GM19351 (cell line): ENCODE results near the gene ZBTB7C.

Source experiments
- ATAC-seq: cut with Tn5 transposase; IDR thresholded peaks from one replicate; pipeline ENCODE4 v1.9.1; 2021; ENCODE audit warnings: mild to moderate bottlenecking, moderate library complexity; ENCODE audit not compliant: unreplicated experiment

ZBTB7C gene

GRCh38 chr18:48105317-48105716, 303.9 kb downstream of the ZBTB7C start:
- no peak for ATAC-seq

- ATAC-seq = no peak
These were observed 304.5 kb downstream of the ZBTB7C start for GRCh38 chr18:48104705-48105104.

GRCh38 chr18:48100651-48101165, 308.5 kb downstream of the ZBTB7C start:
- no peak for ATAC-seq

GRCh38 chr18:48100165-48100575, 309.0 kb downstream of the ZBTB7C start:
- no peak for ATAC-seq

- no peak for ATAC-seq
These were observed 309.6 kb downstream of the ZBTB7C start for GRCh38 chr18:48099481-48100164.

- ATAC-seq = no peak
These were observed 310.6 kb downstream of the ZBTB7C start for GRCh38 chr18:48098538-48098937.

GRCh38 chr18:48098007-48098406, 311.2 kb downstream of the ZBTB7C start:
- ATAC-seq = no peak

GRCh38 chr18:48095726-48096125, 313.5 kb downstream of the ZBTB7C start:
- no peak for ATAC-seq

GRCh38 chr18:48093104-48093503, 316.1 kb downstream of the ZBTB7C start:
- ATAC-seq = no peak

GRCh38 chr18:48091869-48092497, 317.2 kb downstream of the ZBTB7C start:
- ATAC-seq = no peak

- ATAC-seq = no peak
These were observed 318.5 kb downstream of the ZBTB7C start for GRCh38 chr18:48090702-48091101.

GRCh38 chr18:48090021-48090420, 319.2 kb downstream of the ZBTB7C start:
- no peak for ATAC-seq

- no peak for ATAC-seq
These were observed 323.2 kb downstream of the ZBTB7C start for GRCh38 chr18:48085781-48086487.

- no peak for ATAC-seq
These were observed 324.3 kb downstream of the ZBTB7C start for GRCh38 chr18:48084858-48085257.

- ATAC-seq = no peak
These were observed 325.0 kb downstream of the ZBTB7C start for GRCh38 chr18:48084041-48084757.

GRCh38 chr18:48080546-48080945, 328.6 kb downstream of the ZBTB7C start:
- ATAC-seq = no peak

GRCh38 chr18:48079885-48080284, 329.3 kb downstream of the ZBTB7C start:
- no peak for ATAC-seq

- ATAC-seq = no peak
These were observed 330.7 kb downstream of the ZBTB7C start for GRCh38 chr18:48078448-48078847.

GRCh38 chr18:48077291-48077690, 331.9 kb downstream of the ZBTB7C start:
- ATAC-seq = no peak

- ATAC-seq = no peak
These were observed 332.7 kb downstream of the ZBTB7C start for GRCh38 chr18:48076461-48076860.

- ATAC-seq = no peak
These were observed 333.5 kb downstream of the ZBTB7C start for GRCh38 chr18:48075707-48076093.
